IMR-90 (cell line): Measurements from ENCODE around the gene OSER1.

Experiments used
- BHLHE40 ChIP-seq: fragments of 150-350 bp; IDR thresholded peaks from 2 replicates; pipeline ENCODE4 v1.6.1; 2016; ENCODE audit warnings: mild to moderate bottlenecking, low read depth, low read length
- CEBPB ChIP-seq: IDR thresholded peaks from 2 replicates; pipeline ENCODE4 v1.6.1; 2012; ENCODE audit warnings: low read depth, low read length, improper control_type of control experiment
- FOS ChIP-seq: fragments of 150-350 bp; IDR thresholded peaks from 2 replicates; pipeline ENCODE4 v1.6.1; 2016; ENCODE audit warnings: low read depth, low read length
- MAZ ChIP-seq: IDR thresholded peaks from 2 replicates; pipeline ENCODE4 v1.6.1; 2012; ENCODE audit warnings: low read depth, mild to moderate bottlenecking, low read length, improper control_type of control experiment, moderate library complexity, borderline replicate concordance
- NFE2L2 ChIP-seq: fragments of 150-350 bp; IDR thresholded peaks from 2 replicates; pipeline ENCODE4 v1.6.1; 2016; ENCODE audit warnings: low read depth, mild to moderate bottlenecking, low read length
- POLR2A ChIP-seq: IDR thresholded peaks from 2 replicates; pipeline ENCODE4 v1.6.1; 2012; ENCODE audit warnings: mild to moderate bottlenecking, low read depth, low read length
- RAD21 ChIP-seq: IDR thresholded peaks from 2 replicates; pipeline ENCODE4 v1.6.1; 2012; ENCODE audit warnings: low read length, improper control_type of control experiment
- RCOR1 ChIP-seq: IDR thresholded peaks from 2 replicates; pipeline ENCODE4 v1.6.1; 2012; ENCODE audit warnings: mild to moderate bottlenecking, low read length, improper control_type of control experiment; ENCODE audit not compliant: insufficient replicate concordance
- RFX5 ChIP-seq: IDR thresholded peaks from 2 replicates; pipeline ENCODE4 v1.8.0; 2012; ENCODE audit warnings: low read depth, mild to moderate bottlenecking, low read length, moderate library complexity
- SMC3 ChIP-seq: fragments of 150-350 bp; IDR thresholded peaks from 2 replicates; pipeline ENCODE4 v1.6.1; 2016; ENCODE audit warnings: low read depth, mild to moderate bottlenecking, antibody characterized with exemption, low read length, moderate library complexity
- TF ChIP-seq, protein P1 (sequence below): conservative IDR thresholded peaks from 2 replicates; pipeline ENCODE4 v1.5.1; 2012; ENCODE audit warnings: mild to moderate bottlenecking, low read depth, low read length, improper control_type of control experiment
- TF ChIP-seq, protein P2 (sequence below): fragments of 150-350 bp; IDR thresholded peaks from 2 replicates; pipeline ENCODE4 v1.6.1; 2017; ENCODE audit warnings: mild to moderate bottlenecking, antibody characterized with exemption, low read length, low read depth
- TF ChIP-seq, protein P3 (sequence below): fragments of 150-350 bp; IDR thresholded peaks from 2 replicates; pipeline ENCODE4 v1.6.1; 2016; ENCODE audit warnings: low read depth, mild to moderate bottlenecking, low read length, moderate library complexity, borderline replicate concordance

DNA sequence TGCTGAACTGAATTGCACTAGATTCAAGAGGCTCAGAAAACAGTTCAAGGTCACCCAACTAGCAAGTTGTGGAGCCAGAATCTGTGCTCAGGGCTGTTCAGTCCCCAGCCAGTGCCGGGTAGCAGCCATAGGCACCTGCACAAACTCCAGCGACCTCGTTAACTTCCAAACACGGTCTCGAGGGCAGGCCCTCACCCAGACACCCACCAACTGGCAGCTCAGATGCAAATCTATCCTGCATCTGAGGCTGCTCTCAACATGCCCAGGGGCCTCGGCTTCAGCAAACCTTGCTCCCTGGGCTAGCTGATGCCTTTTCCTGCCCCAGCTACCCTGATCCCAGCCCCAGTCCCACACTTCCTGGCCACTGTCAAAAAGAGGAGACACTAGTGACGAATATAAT lies 27.3 kb downstream of the OSER1 start:
- TF ChIP-seq RFX5 (no peak), CEBPB (no peak), RAD21 (no peak), NFE2L2 (no peak), POLR2A (no peak), RCOR1 (no peak), BHLHE40 (no peak), MAZ (no peak), FOS (no peak), SMC3 (no peak)
- TF ChIP-seq, protein P1, sequence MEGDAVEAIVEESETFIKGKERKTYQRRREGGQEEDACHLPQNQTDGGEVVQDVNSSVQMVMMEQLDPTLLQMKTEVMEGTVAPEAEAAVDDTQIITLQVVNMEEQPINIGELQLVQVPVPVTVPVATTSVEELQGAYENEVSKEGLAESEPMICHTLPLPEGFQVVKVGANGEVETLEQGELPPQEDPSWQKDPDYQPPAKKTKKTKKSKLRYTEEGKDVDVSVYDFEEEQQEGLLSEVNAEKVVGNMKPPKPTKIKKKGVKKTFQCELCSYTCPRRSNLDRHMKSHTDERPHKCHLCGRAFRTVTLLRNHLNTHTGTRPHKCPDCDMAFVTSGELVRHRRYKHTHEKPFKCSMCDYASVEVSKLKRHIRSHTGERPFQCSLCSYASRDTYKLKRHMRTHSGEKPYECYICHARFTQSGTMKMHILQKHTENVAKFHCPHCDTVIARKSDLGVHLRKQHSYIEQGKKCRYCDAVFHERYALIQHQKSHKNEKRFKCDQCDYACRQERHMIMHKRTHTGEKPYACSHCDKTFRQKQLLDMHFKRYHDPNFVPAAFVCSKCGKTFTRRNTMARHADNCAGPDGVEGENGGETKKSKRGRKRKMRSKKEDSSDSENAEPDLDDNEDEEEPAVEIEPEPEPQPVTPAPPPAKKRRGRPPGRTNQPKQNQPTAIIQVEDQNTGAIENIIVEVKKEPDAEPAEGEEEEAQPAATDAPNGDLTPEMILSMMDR: no peak
- TF ChIP-seq, protein P2, sequence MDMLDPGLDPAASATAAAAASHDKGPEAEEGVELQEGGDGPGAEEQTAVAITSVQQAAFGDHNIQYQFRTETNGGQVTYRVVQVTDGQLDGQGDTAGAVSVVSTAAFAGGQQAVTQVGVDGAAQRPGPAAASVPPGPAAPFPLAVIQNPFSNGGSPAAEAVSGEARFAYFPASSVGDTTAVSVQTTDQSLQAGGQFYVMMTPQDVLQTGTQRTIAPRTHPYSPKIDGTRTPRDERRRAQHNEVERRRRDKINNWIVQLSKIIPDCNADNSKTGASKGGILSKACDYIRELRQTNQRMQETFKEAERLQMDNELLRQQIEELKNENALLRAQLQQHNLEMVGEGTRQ: no peak
- TF ChIP-seq, protein P3, sequence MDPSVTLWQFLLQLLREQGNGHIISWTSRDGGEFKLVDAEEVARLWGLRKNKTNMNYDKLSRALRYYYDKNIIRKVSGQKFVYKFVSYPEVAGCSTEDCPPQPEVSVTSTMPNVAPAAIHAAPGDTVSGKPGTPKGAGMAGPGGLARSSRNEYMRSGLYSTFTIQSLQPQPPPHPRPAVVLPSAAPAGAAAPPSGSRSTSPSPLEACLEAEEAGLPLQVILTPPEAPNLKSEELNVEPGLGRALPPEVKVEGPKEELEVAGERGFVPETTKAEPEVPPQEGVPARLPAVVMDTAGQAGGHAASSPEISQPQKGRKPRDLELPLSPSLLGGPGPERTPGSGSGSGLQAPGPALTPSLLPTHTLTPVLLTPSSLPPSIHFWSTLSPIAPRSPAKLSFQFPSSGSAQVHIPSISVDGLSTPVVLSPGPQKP: no peak
